Large intestine (tissue), 3 donors: ENCODE data around the gene HLTF. TPM values are rescaled to one million over a fixed set of nuclear protein-coding genes. Genes with fewer than 3 reads are reported as not detected.

Experiments
- DNase-seq, 2 donors: peaks; one replicate each; pipeline versions ENCODE4 v3.0.0 to v3.0.0-alpha.2; 2013
- H3K27ac ChIP-seq: one replicate; pipeline ENCODE4 v1.5.1; 2013; ENCODE audit warnings: low read length
- H3K27me3 ChIP-seq: 2 replicates; pipeline ENCODE4 v1.6.1; 2013; ENCODE audit warnings: low read length; ENCODE audit not compliant: control insufficient read depth, insufficient read depth
- H3K36me3 ChIP-seq: 2 replicates; pipeline ENCODE4 v1.6.1; 2013; ENCODE audit warnings: low read length; ENCODE audit not compliant: control insufficient read depth, insufficient read depth
- H3K4me1 ChIP-seq: one replicate; pipeline ENCODE4 v1.6.1; 2013; ENCODE audit warnings: low read length; ENCODE audit not compliant: control insufficient read depth, insufficient read depth
- H3K4me3 ChIP-seq: one replicate; pipeline ENCODE4 v1.5.1; 2013; ENCODE audit warnings: low read length
- H3K9me3 ChIP-seq: one replicate; pipeline ENCODE4 v1.6.1; 2013; ENCODE audit warnings: mild to moderate bottlenecking, low read depth, low read length, moderate library complexity; ENCODE audit not compliant: control insufficient read depth
- WGBS: methylation state at CpG from one replicate; pipeline ENCODE4 v1.1.5; 2013; ENCODE audit warnings: low lambda C conversion rate; ENCODE audit not compliant: insufficient coverage; 5-methylcytosine and 5-hydroxymethylcytosine counted together
- polyA plus RNA-seq: library from polyadenylated mRNA; unstranded; fragments of 120-200 nt; gene quantifications from one replicate; pipeline ENCODE4 v1.2.1, GENCODE V29; 2013

Gene HLTF
- polyA plus RNA-seq, 1 donor = 20.6 TPM

GRCh38 chr3:149009732-149010131 is 76.6 kb downstream of the HLTF start:
- Histone ChIP-seq H3K4me1 (no peaks in the 10 kb centered on the region), H3K27me3 (no peaks in the 10 kb centered on the region), H3K27ac (no peak overlapping the region), H3K4me3 (no peak overlapping the region), H3K36me3 (peaks cover 45% of the 10 kb centered on the region), H3K9me3 (no peaks in the 10 kb centered on the region)
- peak; percentile 6 to 20 for DNase-seq
- WGBS = no CpG with 5 or more reads among the region's 2 CpGs

GRCh38 chr3:149007567-149008257 is 78.6 kb downstream of the HLTF start:
- H3K27me3 ChIP-seq = no peaks in the 10 kb centered on the region
- no CpG with 5 or more reads among the region's 7 CpGs for WGBS
- peaks cover 35% of the 10 kb centered on the region for H3K36me3 ChIP-seq
- no peaks in the 10 kb centered on the region for H3K9me3 ChIP-seq
- DNase-seq = no peak
- no peak overlapping the region for H3K27ac ChIP-seq
- no peak overlapping the region for H3K4me3 ChIP-seq
- H3K4me1 ChIP-seq = no peaks in the 10 kb centered on the region

- H3K4me3 ChIP-seq = no peak overlapping the region
- no peaks in the 10 kb centered on the region for H3K9me3 ChIP-seq
- no peak for DNase-seq
- H3K27ac ChIP-seq = no peak overlapping the region
- H3K36me3 ChIP-seq = peaks cover 25% of the 10 kb centered on the region
- 100% methylated on average over 1 of the region's 1 CpG for WGBS
- H3K4me1 ChIP-seq = no peaks in the 10 kb centered on the region
- H3K27me3 ChIP-seq = no peaks in the 10 kb centered on the region
Observed at GRCh38 chr3:149005416-149005815, 80.9 kb downstream of the HLTF start.

- no peaks in the 10 kb centered on the region for H3K4me1 ChIP-seq
- H3K27ac ChIP-seq = no peak overlapping the region
- no CpG with 5 or more reads among the region's 4 CpGs for WGBS
- no peak overlapping the region for H3K4me3 ChIP-seq
- H3K27me3 ChIP-seq = no peaks in the 10 kb centered on the region
- DNase-seq = no peak
- H3K36me3 ChIP-seq = peaks cover 25% of the 10 kb centered on the region
- H3K9me3 ChIP-seq = no peaks in the 10 kb centered on the region
Observed at GRCh38 chr3:149004622-149005021, 81.7 kb downstream of the HLTF start.

GRCh38 chr3:149003653-149004305 is 82.6 kb downstream of the HLTF start:
- no peak for DNase-seq
- Histone ChIP-seq H3K4me1 (no peaks in the 10 kb centered on the region), H3K4me3 (no peak overlapping the region), H3K36me3 (peaks cover 26% of the 10 kb centered on the region), H3K27ac (no peak overlapping the region), H3K27me3 (no peaks in the 10 kb centered on the region), H3K9me3 (no peaks in the 10 kb centered on the region)
- WGBS = 100% methylated on average over 1 of the region's 6 CpGs

- Histone ChIP-seq H3K4me1 (no peaks in the 10 kb centered on the region), H3K36me3 (peaks cover 29% of the 10 kb centered on the region), H3K27me3 (no peaks in the 10 kb centered on the region), H3K4me3 (no peak overlapping the region), H3K27ac (no peak overlapping the region), H3K9me3 (no peaks in the 10 kb centered on the region)
- WGBS = no CpG with 5 or more reads among the region's 3 CpGs
- no peak for DNase-seq
Observed at GRCh38 chr3:149001727-149002126, 84.6 kb downstream of the HLTF start.

- Histone ChIP-seq H3K4me3 (no peak overlapping the region), H3K36me3 (peaks cover 43% of the 10 kb centered on the region)
Observed at GRCh38 chr3:149000206-149000745, 86.1 kb downstream of the HLTF start.

GRCh38 chr3:148999806-149000205 is 86.5 kb downstream of the HLTF start:
- WGBS = 75% methylated on average over 1 of the region's 3 CpGs
- Histone ChIP-seq H3K4me1 (no peaks in the 10 kb centered on the region), H3K36me3 (peaks cover 48% of the 10 kb centered on the region), H3K9me3 (no peaks in the 10 kb centered on the region), H3K27ac (no peak overlapping the region), H3K4me3 (no peak overlapping the region), H3K27me3 (no peaks in the 10 kb centered on the region)
- DNase-seq = no peak

More at GRCh38 chr3:149000206-149000745, 86.1 kb downstream of the HLTF start:
- Histone ChIP-seq H3K4me1 (no peaks in the 10 kb centered on the region), H3K27me3 (no peaks in the 10 kb centered on the region), H3K27ac (no peak overlapping the region), H3K9me3 (no peaks in the 10 kb centered on the region)
- no CpG with 5 or more reads among the region's 3 CpGs for WGBS
- DNase-seq = no peak

- Histone ChIP-seq H3K27ac (no peak overlapping the region), H3K4me3 (no peak overlapping the region), H3K36me3 (peaks cover 53% of the 10 kb centered on the region), H3K4me1 (no peaks in the 10 kb centered on the region), H3K9me3 (no peaks in the 10 kb centered on the region), H3K27me3 (no peaks in the 10 kb centered on the region)
- 80% methylated on average over 2 of the region's 7 CpGs for WGBS
- DNase-seq = no peak
Observed at GRCh38 chr3:148998715-148999423, 87.5 kb downstream of the HLTF start.

GRCh38 chr3:148998297-148998696 is 88.0 kb downstream of the HLTF start:
- H3K36me3 ChIP-seq = peaks cover 53% of the 10 kb centered on the region

More at GRCh38 chr3:148998297-148998696, 88.0 kb downstream of the HLTF start:
- no peak overlapping the region for H3K27ac ChIP-seq
- no peak overlapping the region for H3K4me3 ChIP-seq
- 100% methylated on average over 3 of the region's 5 CpGs for WGBS
- no peak for DNase-seq
- H3K9me3 ChIP-seq = no peaks in the 10 kb centered on the region
- H3K4me1 ChIP-seq = no peaks in the 10 kb centered on the region
- no peaks in the 10 kb centered on the region for H3K27me3 ChIP-seq
